Measurements from ENCODE around the gene RALGPS1.

Gene RALGPS1

GRCh38 chr9:126992427-126992826 is 77.8 kb downstream of the RALGPS1 start:
- no peak for DNase-seq (ENCODE audit: low spot score)
- TF ChIP-seq, protein P1, sequence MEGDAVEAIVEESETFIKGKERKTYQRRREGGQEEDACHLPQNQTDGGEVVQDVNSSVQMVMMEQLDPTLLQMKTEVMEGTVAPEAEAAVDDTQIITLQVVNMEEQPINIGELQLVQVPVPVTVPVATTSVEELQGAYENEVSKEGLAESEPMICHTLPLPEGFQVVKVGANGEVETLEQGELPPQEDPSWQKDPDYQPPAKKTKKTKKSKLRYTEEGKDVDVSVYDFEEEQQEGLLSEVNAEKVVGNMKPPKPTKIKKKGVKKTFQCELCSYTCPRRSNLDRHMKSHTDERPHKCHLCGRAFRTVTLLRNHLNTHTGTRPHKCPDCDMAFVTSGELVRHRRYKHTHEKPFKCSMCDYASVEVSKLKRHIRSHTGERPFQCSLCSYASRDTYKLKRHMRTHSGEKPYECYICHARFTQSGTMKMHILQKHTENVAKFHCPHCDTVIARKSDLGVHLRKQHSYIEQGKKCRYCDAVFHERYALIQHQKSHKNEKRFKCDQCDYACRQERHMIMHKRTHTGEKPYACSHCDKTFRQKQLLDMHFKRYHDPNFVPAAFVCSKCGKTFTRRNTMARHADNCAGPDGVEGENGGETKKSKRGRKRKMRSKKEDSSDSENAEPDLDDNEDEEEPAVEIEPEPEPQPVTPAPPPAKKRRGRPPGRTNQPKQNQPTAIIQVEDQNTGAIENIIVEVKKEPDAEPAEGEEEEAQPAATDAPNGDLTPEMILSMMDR (IDR thresholded peaks at IDR 0.05; ENCODE audit: extremely low read depth, insufficient read depth, missing control alignments) = no peak
- in situ Hi-C loops (cut with MboI; ENCODE audit: low pct_unique_long_range_greater_than_20kb, low sequenced_read_pairs, unreplicated experiment) = no loop called here

DNA sequence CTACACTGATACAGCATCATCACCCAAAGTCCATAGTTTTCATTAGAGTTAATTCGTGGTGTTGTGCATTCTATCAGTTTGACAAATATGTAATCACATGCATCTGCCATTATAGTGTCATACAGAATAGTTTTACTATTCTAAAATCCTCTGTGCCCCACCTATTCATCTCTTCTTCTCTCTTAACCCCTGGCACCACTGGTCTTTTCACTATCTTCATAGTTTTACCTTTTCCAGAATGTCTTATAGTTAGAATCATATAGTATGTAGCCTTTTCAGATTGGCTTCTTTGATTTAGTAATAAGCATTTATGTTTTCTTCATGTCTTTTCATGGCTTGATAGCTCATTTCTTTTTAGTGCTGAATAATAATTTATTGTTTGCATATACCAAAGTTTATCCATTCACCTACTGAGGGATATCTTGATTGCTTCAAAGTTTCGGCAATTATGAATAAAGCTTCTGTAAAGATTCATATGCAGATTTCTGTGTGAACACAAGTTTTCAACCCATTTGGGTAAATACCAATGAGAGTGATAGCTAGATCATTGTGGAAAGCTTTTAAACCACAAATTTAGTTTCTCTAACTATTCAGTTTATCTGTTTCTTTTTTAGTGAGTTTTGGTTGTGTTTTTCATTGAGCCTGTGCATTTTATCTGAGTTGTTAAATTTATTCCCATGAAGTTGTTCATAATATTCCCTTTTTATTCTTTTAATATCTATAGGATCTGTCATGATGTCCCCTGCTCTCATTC is 84.9 kb downstream of the RALGPS1 start:
- TF ChIP-seq, protein P1 (IDR thresholded peaks at IDR 0.05; ENCODE audit: extremely low read depth, insufficient read depth, missing control alignments) = no peak
- no peak for DNase-seq (ENCODE audit: low spot score)
- in situ Hi-C loops (cut with MboI; ENCODE audit: low pct_unique_long_range_greater_than_20kb, low sequenced_read_pairs, unreplicated experiment) = no loop called here

GRCh38 chr9:127004946-127005769 is 90.6 kb downstream of the RALGPS1 start:
- peak; percentile 83 for DNase-seq (ENCODE audit: low spot score)
- in situ Hi-C loops (cut with MboI; ENCODE audit: low pct_unique_long_range_greater_than_20kb, low sequenced_read_pairs, unreplicated experiment) = no loop called here
- TF ChIP-seq, protein P1 (IDR thresholded peaks at IDR 0.05; ENCODE audit: extremely low read depth, insufficient read depth, missing control alignments) = no peak

- TF ChIP-seq, protein P1 (IDR thresholded peaks at IDR 0.05; ENCODE audit: extremely low read depth, insufficient read depth, missing control alignments) = no peak
- DNase-seq (ENCODE audit: low spot score) = no peak
- in situ Hi-C loops (cut with MboI; ENCODE audit: low pct_unique_long_range_greater_than_20kb, low sequenced_read_pairs, unreplicated experiment) = no loop called here
Measured at GRCh38 chr9:127005770-127006314, 91.3 kb downstream of the RALGPS1 start.

- TF ChIP-seq, protein P1 (IDR thresholded peaks at IDR 0.05; ENCODE audit: extremely low read depth, insufficient read depth, missing control alignments) = no peak
- in situ Hi-C loops (cut with MboI; ENCODE audit: low pct_unique_long_range_greater_than_20kb, low sequenced_read_pairs, unreplicated experiment) = no loop called here
- no peak for DNase-seq (ENCODE audit: low spot score)
Measured at GRCh38 chr9:127007638-127008037, 93.1 kb downstream of the RALGPS1 start.

DNA sequence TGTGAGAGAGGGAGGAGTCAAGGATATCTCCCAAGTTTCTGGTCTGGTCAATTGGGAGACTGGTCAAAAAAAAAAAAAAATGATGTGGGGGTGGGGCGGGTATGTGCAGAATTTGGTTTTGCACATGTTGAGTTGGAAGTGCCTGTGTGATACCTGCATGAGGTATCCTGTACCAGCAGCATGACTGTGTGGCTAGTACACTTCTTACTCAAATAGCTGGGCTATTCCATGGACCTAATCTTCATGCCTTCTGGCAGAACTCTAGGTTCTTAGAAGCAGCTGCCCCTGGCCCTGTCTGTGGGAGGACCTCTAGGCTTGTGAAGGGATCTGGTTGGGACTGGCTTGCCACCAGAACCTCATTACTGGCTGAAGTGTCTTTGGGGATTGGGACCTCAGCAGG is 93.5 kb downstream of the RALGPS1 start:
- DNase-seq (ENCODE audit: low spot score) = no peak
- in situ Hi-C loops (cut with MboI; ENCODE audit: low pct_unique_long_range_greater_than_20kb, low sequenced_read_pairs, unreplicated experiment) = no loop called here
- TF ChIP-seq, protein P1 (IDR thresholded peaks at IDR 0.05; ENCODE audit: extremely low read depth, insufficient read depth, missing control alignments) = no peak
